Omental fat pad (tissue), 4 donors: ENCODE measurements around the gene MYCBP. TPM values are rescaled to one million over a fixed set of nuclear protein-coding genes. Genes with fewer than 3 reads are reported as not detected.
A peak's percentile ranks its signal among the peaks of the same experiment; 100 is the strongest.
"Not testable (repeated sequence)": the region's sequence is repeated elsewhere in the genome, so short reads cannot be mapped to it uniquely, and the experiment has no call there.

Experiments
- ATAC-seq: fragments of 150-250 bp; one replicate; pipeline ENCODE4 v1.9.1; 2016; ENCODE audit warnings: mild to moderate bottlenecking, moderate library complexity; ENCODE audit not compliant: low FRiP score
- DNase-seq: peaks from one replicate; pipeline ENCODE4 v3.0.0-alpha.2; 2019; ENCODE audit warnings: low spot score
- total RNA-seq, 4 donors: library from RNA; depleted of rRNA; stranded (reverse); fragments of >200 nt; gene quantifications; one replicate each; pipeline ENCODE4 v1.1.0, GENCODE V29; 2016
- TF ChIP-seq, protein P1 (sequence below), 3 donors: fragments of 450-650 bp; IDR thresholded peaks; one replicate each; pipeline ENCODE4 v1.5.1; 2016 to 2017; ENCODE audit warnings: antibody characterized with exemption in 3 of 3, mild to moderate bottlenecking in 3 of 3, moderate library complexity in 2 of 3

MYCBP gene
- total RNA-seq, 4 donors from 2014 or later: 5.8 to 17.0 (median 9.3) TPM

DNA sequence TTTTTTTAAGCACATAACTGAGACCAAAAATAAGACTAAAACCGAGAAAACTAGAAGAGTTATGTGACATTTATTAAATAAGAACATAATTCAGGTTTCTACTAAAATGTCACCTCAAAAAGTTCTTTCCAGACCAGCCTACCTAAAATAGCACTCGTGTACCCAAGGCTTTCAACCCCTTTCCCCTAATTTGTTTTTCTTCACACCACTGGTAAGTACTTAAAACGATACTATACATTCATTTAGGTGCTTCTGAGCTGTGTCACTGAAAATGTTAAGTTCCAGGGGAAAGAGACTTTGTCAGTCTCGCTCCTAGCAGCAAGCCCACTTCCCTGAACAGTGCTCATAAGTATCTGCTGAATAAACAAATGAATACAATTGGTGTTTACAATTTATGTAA lies 20.4 kb downstream of the MYCBP start:
- DNase-seq (no peak), ATAC-seq (no peak)
- TF ChIP-seq, protein P1, sequence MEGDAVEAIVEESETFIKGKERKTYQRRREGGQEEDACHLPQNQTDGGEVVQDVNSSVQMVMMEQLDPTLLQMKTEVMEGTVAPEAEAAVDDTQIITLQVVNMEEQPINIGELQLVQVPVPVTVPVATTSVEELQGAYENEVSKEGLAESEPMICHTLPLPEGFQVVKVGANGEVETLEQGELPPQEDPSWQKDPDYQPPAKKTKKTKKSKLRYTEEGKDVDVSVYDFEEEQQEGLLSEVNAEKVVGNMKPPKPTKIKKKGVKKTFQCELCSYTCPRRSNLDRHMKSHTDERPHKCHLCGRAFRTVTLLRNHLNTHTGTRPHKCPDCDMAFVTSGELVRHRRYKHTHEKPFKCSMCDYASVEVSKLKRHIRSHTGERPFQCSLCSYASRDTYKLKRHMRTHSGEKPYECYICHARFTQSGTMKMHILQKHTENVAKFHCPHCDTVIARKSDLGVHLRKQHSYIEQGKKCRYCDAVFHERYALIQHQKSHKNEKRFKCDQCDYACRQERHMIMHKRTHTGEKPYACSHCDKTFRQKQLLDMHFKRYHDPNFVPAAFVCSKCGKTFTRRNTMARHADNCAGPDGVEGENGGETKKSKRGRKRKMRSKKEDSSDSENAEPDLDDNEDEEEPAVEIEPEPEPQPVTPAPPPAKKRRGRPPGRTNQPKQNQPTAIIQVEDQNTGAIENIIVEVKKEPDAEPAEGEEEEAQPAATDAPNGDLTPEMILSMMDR (IDR thresholded peaks at IDR 0.05): no peak

DNA sequence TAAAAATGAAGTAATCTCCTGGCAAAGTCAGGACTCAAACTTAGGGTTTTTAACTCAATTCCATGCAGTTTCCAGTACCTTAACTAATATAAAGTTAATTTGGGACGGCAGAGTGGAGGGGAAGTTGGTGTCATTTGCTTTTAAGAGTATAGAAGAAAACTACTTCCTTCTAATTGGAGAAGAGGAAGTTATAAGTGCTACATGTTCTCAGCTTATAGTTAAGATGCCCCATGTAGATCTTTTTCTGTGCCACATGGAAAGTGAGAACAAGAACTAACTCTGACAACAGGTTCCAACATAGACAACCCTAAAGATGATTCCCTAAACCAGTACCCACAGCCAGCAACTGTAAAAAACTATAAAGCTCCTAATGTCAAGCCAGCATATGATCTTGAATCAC lies 25.1 kb downstream of the MYCBP start:
- TF ChIP-seq, protein P1 (IDR thresholded peaks at IDR 0.05): no peak
- ATAC-seq (no peak), DNase-seq (no peak)

DNA sequence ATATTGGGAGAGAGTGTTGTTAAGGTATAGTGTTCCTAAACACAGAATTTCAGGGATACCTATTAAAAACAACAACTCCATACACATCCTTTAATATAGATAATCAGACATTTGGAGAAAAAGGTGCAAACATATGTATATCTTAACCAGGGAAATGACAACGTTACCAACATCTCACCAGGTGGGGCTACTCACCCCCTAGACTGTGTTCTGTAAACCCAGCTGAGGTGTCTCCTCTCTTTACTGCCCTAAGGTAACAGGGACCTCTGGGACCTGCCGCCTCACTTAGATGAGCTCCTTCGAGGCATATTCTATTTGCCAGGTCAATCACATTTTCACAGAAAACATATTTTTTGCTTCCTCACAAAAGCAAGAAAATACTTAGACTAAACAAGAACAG lies 26.9 kb downstream of the MYCBP start:
- ATAC-seq (no peak), DNase-seq (no peak)
- TF ChIP-seq, protein P1 (IDR thresholded peaks at IDR 0.05): no peak

DNA sequence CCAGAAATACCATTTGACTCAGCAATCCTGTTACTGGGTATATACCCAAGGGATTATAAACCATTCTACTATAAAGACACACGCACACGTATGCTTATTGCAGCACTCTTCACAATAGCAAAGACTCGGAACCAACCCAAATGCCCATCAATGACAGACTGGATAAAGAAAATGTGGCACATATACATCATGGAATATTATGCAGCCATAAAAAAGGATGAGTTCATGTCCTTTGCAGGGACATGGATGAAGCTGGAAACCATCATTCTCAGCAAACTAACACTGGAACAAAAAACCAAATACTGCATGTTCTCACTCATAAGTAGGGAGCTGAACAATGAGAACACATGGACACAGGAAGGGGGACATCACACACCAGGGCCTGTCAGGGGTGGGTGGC lies 28.1 kb downstream of the MYCBP start:
- ATAC-seq, DNase-seq: not testable (repeated sequence)

DNA sequence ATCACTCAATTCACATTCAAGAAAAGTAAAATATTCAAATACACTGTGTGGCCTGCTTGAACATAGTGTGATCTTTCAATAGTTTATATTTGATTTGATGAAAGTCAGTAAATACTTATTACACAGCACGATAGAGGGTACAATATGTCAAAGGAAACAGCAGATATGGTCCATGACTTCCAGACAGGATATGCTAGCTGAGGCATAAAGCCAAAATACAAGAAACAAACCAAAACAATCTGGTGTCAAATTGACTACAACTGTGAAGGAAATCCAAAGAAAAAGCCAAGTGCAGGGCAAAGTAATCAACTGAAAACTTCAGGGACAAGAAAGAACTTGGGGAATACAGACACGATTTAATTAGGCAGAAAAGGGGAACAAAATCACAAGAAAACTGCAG lies 32.9 kb downstream of the MYCBP start:
- no peak for ATAC-seq
- TF ChIP-seq, protein P1 (IDR thresholded peaks at IDR 0.05): no peak
- no peak for DNase-seq

DNA sequence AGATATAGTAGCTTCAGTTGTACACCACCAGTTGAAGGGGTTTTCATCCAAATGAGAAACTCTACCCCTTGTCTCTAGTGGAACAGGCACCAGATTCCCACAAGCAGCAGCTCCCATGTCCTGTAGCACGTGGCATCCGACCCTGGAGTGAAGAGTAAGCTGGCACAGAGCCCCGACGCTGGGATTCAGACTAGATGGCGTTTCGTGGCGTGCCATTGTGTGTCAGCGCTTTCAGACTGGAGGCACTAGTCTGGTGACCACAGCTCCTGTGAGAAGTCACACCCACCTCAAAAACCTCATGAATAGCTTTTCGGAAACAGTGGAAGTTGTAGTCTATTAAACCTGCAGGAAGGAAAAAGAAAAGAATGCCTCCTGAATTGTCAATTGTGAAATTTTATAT lies 33.8 kb downstream of the MYCBP start:
- TF ChIP-seq, protein P1 (IDR thresholded peaks at IDR 0.05): no peak
- ATAC-seq (no peak), DNase-seq (no peak)

DNA sequence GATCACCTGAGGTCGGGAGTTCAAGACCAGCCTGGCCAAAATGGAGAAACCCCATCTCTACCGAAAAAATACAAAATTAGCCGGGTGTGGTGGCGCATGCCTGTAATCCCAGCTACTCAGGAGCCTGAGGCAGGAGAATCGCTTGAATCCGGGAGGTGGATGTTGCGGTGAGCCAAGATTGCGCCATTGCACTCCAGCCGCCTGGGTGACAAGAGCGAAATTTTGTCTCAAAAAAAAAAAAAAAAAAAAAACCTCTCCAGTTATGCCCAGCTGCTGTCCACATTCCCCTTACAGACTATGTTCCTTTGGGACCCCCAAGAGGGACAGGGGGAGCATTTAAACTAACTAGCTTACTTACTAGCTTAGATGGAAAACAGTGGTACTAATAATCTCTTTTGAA lies 36.8 kb downstream of the MYCBP start:
- not testable (repeated sequence) for ATAC-seq, DNase-seq

DNA sequence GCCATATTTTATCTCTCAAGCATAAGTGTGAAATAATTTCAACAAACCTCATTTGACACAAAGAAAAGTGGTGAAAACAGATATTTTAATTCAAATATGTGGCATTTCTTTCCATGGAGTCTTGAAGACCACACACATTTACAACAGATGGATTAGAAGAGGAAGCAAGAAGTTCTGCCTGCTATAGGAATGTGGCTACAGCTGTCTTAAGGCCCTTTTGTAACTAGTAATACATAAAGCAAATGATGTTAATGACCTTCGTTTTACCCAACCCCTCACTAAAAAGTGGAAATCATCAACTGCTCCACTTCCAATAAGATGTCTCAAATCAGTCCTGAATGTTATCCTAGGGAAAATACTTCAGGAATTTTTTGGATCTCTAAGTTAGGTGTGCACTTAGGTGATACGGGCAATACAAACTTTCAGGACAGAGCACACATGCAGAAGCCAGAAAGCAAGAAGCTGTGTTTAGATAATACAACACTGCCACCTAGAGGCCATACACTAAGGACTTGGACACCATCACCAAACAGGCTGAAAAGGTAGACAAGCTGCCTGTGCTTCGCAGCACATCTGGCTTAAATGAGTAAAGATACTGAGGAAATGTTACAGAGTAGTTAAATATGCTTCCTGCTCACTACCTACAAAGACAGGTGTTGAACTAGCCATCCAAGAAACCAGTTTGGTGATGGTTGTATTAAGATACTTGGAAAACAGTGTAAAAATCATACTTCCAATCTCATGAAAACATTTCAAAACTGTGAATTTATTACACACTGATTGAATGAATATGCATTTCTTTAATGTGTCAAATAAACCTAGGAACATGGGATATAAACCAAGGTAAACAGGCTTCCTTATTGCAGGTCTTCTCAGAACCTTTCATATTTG lies 38.0 kb downstream of the MYCBP start:
- TF ChIP-seq, protein P1 (IDR thresholded peaks at IDR 0.05): peak in 1 of 3 donors; percentile 17
- DNase-seq: no peak
- ATAC-seq: peak; percentile 81
